GM12873 (cell line): ENCODE data around the gene PDE6G.

ENCODE experiments used
- CTCF ChIP-seq: IDR thresholded peaks from 2 replicates; pipeline ENCODE4 v1.5.1; 2012; ENCODE audit warnings: low read depth, mild to moderate bottlenecking, moderate library complexity, low read length, control low read depth; ENCODE audit not compliant: insufficient read depth; ENCODE audit errors: missing control alignments

Gene PDE6G

DNA sequence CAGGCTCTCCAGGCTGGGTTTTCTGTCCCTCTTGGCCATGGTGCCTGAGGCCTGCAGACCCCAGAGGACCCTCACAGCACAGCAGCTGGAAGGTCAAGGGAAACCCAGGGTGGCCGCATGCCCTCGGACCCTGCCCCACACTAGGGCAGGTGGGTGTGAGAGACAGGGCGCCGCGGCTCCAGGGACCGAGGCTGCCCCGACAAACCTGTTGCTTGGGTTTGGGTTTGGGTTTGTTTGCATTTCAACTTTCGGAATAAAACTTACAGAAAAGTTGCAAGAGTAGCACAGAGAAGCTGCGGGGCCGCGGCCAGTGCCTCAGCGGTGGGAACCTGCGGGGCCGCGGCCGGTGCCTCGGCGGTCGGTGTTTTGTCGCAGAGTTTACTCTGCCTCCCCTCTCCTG, 35.3 kb upstream of the PDE6G start:
- no peak for TF ChIP-seq CTCF

GRCh38 chr17:81691196-81691595, 34.9 kb upstream of the PDE6G start:
- no peak for TF ChIP-seq CTCF

DNA sequence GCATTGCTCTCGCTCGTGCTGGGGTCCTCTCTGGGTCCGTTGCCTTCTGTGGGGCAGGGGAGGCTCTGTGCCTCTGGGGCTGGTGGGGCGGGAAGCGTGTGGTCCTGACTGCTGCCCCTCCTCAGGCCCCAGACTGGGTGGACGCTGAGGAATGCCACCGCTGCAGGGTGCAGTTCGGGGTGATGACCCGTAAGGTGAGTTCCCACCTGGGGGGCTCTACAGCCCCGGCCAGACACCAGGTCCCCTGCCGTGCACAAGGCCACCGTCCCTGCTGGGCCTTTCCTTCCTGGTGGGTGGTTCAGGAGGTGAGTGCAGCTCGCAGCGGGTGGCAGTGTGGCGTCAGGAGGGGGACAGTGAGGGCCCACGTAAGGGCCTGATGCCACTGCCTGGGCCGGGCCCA, 34.2 kb upstream of the PDE6G start:
- TF ChIP-seq CTCF, result no peak

DNA sequence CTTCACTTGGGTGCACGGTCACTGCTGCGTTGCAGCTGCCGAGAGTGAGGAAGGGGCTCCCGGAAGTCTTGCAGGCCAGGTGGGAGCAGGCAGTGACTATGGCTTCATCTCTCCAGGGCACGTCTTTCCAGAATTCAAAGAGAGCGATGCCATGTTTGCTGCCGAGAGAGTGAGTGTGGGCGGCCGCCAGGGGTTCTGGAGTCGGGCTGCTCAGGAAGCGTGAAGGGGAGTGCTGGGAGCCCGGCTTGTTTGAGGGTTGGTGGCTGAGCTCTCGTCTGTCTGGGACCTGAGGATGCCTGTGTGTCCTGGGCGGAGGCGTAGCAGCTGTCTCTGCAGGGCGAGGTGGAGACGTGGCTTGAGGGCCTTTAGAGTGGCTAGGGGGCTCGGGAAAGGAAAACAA, 33.7 kb upstream of the PDE6G start:
- no peak for TF ChIP-seq CTCF

DNA sequence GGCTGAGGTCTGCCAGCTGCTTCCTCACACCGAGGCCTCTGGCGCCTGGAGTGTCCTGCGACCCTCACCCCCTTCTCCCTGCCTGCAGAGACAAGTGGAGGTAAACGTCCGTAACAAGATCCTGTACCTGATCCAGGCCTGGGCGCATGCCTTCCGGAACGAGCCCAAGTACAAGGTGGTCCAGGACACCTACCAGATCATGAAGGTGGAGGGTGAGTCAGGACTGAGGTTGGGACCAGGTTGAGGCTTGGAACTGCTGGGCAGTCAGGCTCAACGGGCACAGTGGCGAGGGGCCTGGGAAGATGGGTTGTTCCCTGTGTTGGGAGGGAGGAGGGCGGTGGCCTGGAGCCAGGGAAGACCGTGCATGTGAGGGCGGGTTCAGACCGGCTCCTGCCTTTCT, 32.3 kb upstream of the PDE6G start:
- no peak for TF ChIP-seq CTCF

DNA sequence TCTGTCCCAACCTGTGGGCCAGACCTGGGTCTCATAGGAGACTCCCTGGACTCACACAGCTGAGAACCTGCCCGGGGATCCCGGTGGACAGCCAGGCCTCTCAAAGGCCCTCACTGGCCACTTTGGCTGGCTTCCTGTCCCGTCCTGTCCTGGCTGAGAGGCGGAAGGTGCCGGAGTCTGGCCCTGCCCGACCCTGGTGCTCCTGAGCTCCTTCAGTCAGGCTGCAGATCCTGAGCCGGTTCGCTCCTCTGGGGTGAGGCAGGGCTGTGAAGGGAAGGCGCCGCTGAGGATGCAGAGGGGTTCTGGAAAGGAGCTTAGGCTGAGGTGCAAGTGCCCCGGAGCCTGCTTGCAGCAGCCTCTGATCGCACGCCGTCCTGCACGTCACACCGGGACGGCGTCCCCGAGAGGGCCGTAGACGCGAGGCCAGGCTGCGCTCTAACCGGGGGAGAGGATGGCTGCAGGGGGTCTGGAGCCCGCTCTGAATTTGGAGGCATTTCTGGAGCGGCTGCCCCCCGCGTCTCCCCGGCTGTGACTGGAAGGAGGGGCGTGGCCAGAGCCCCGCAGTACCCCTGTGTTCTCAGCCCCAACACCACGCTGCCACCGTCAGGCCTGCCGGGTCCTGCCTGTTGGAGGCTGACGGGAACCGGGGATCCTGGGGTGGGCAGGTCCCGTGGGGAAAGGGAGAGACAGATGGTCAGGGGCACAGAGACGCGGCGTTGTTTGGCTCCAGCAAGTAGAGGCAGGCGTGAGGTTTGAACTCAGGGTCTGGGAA, 31.6 kb upstream of the PDE6G start:
- no peak for TF ChIP-seq CTCF

GRCh38 chr17:81686614-81687013, 30.3 kb upstream of the PDE6G start:
- TF ChIP-seq CTCF, result no peak

DNA sequence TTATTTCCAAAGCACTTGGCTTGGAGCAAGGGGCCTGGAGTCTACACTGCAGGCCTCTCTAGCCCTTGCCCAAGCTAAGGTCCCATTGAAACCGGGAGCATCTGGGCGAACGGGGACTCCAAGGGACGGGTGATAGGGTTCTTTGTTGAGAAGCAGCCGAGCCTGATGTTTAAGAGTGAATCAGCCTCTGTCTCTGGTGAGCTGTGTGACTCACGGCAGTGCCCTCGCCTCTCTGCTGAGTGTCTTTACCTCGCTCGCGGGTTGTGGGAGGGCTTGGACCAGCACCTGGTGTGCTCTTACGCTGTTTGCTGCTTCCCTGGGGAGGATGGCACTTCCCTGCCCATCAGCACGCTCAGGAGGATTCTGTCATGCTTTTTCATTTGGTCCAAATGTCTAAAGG, 28.8 kb upstream of the PDE6G start:
- no peak for TF ChIP-seq CTCF
